MM.1S (cell line): Measurements from ENCODE around the gene RP9.

Source experiments
- DNase-seq: peaks from one replicate; pipeline ENCODE4 v3.0.0-alpha.2; 2015
- H2AFZ ChIP-seq: fragments of 300-600 bp; sonication (generic); 2 replicates; pipeline ENCODE4 v1.6.0; 2016; ENCODE audit warnings: antibody characterized with exemption, low read length
- H3F3A ChIP-seq: fragments of 300-600 bp; sonication (generic); 2 replicates; pipeline ENCODE4 v1.6.1; 2016; ENCODE audit warnings: mild to moderate bottlenecking, antibody characterized with exemption, low read length, moderate library complexity, mixed read lengths; ENCODE audit not compliant: insufficient read depth
- H3K27ac ChIP-seq: fragments of 300-600 bp; sonication (generic); 2 replicates; pipeline ENCODE4 v1.5.1; 2016; ENCODE audit warnings: mild to moderate bottlenecking, low read length
- H3K27me3 ChIP-seq: fragments of 300-600 bp; sonication (generic); replicated peaks from 2 replicates; pipeline ENCODE4 v1.6.0; 2016; ENCODE audit warnings: low read length; ENCODE audit not compliant: insufficient read depth
- H3K36me3 ChIP-seq: fragments of 300-600 bp; sonication (generic); replicated peaks from 2 replicates; pipeline ENCODE4 v1.6.1; 2016; ENCODE audit warnings: mild to moderate bottlenecking, low read length, mixed read lengths; ENCODE audit not compliant: insufficient read depth
- H3K4me1 ChIP-seq: fragments of 300-600 bp; sonication (generic); 2 replicates; pipeline ENCODE4 v1.6.1; 2016; ENCODE audit warnings: low read length, mixed read lengths
- H3K4me2 ChIP-seq: fragments of 300-600 bp; sonication (generic); 2 replicates; pipeline ENCODE4 v1.6.0; 2016; ENCODE audit warnings: low read depth, low read length
- H3K4me3 ChIP-seq: fragments of 300-600 bp; sonication (generic); 2 replicates; pipeline ENCODE4 v1.5.1; 2016; ENCODE audit warnings: low read length, mixed read lengths
- H3K79me2 ChIP-seq: fragments of 300-600 bp; sonication (generic); 2 replicates; pipeline ENCODE4 v1.6.1; 2016; ENCODE audit warnings: mixed run types, low read length, mixed read lengths
- H3K9ac ChIP-seq: fragments of 300-600 bp; sonication (generic); 2 replicates; pipeline ENCODE4 v1.6.1; 2016; ENCODE audit warnings: low read length, mixed read lengths
- H3K9me2 ChIP-seq: fragments of 300-600 bp; sonication (generic); replicated peaks from 2 replicates; pipeline ENCODE4 v1.6.1; 2016; ENCODE audit warnings: mild to moderate bottlenecking, low read length, mixed read lengths; ENCODE audit not compliant: insufficient read depth
- H3K9me3 ChIP-seq: fragments of 300-600 bp; sonication (generic); replicated peaks from 2 replicates; pipeline ENCODE4 v1.6.1; 2016; ENCODE audit warnings: mild to moderate bottlenecking, low read length, mixed read lengths; ENCODE audit not compliant: insufficient read depth
- H4K20me1 ChIP-seq: fragments of 300-600 bp; sonication (generic); 2 replicates; pipeline ENCODE4 v1.6.1; 2016; ENCODE audit warnings: mild to moderate bottlenecking, low read length, moderate library complexity, mixed read lengths; ENCODE audit not compliant: insufficient read depth
- CTCF ChIP-seq: fragments of 300-600 bp; sonication (generic); IDR thresholded peaks from 2 replicates; pipeline ENCODE4 v1.5.1; 2016; ENCODE audit warnings: antibody characterized with exemption, low read length, mixed read lengths
- EZH2 ChIP-seq: fragments of 300-600 bp; sonication (generic); optimal IDR thresholded peaks from 2 replicates; pipeline ENCODE3; 2017; ENCODE audit warnings: low read depth, mild to moderate bottlenecking, antibody characterized with exemption, low read length, mixed read lengths
- EZH2phosphoT487 ChIP-seq: fragments of 300-600 bp; sonication (generic); IDR thresholded peaks from 2 replicates; pipeline ENCODE4 v1.6.1; 2018; ENCODE audit warnings: antibody characterized with exemption, low read length

The RP9 gene

GRCh38 chr7:33048257-33048656, 60.9 kb downstream of the RP9 start:
- Histone ChIP-seq H3K9ac (no peak overlapping the region), H3K36me3 (no peaks in the 10 kb centered on the region), H3K9me2 (no peaks in the 10 kb centered on the region), H3K9me3 (no peaks in the 10 kb centered on the region), H3K4me3 (no peak overlapping the region), H3K79me2 (peaks cover 92% of the 10 kb centered on the region), H2AFZ (no peak overlapping the region), H3K4me2 (no peak overlapping the region), H3K4me1 (0 out of 2 replicates have a peak, but pooled peaks cover 6% of the 10 kb centered on the region), H3F3A (no peaks in the 10 kb centered on the region), H3K27ac (no peak overlapping the region), H3K27me3 (no peaks in the 10 kb centered on the region), H4K20me1 (peaks cover 39% of the 10 kb centered on the region; the same call in 1 of the 2 replicates)
- DNase-seq = no peak
- TF ChIP-seq EZH2phosphoT487 (no peak), EZH2 (no peak), CTCF (no peak)

- H3K9ac ChIP-seq = no peak overlapping the region
- no peak overlapping the region for H3K4me3 ChIP-seq
- H3K4me2 ChIP-seq = no peak overlapping the region
- H3K4me1 ChIP-seq = no peaks in the 10 kb centered on the region
- H3K9me3 ChIP-seq = no peaks in the 10 kb centered on the region
- H2AFZ ChIP-seq = no peak overlapping the region
- no peaks in the 10 kb centered on the region for H3K27me3 ChIP-seq
- DNase-seq = no peak
- H3K27ac ChIP-seq = no peak overlapping the region
- TF ChIP-seq CTCF (no peak), EZH2phosphoT487 (no peak), EZH2 (no peak)
- peaks cover 89% of the 10 kb centered on the region for H3K79me2 ChIP-seq
- H3F3A ChIP-seq = peaks cover 18% of the 10 kb centered on the region
- peaks cover 22% of the 10 kb centered on the region; the same call in 1 of the 2 replicates for H4K20me1 ChIP-seq
- no peaks in the 10 kb centered on the region for H3K9me2 ChIP-seq
- H3K36me3 ChIP-seq = no peaks in the 10 kb centered on the region
These were observed 64.2 kb downstream of the RP9 start for GRCh38 chr7:33044986-33045385.
